A549 (cell line): ENCODE results near the gene SLC12A8. TPM values are rescaled to one million over a fixed set of nuclear protein-coding genes. Genes with fewer than 3 reads are reported as not detected.
"Not testable (repeated sequence)": the region's sequence is repeated elsewhere in the genome, so short reads cannot be mapped to it uniquely, and the experiment has no call there.

Experiments
- ATAC-seq, 2 experiments: fragments of 200-7000 bp in 1 of 2; fragments of >200 bp in 1 of 2; cut with Nextera tagmentation in 1 of 2; cut with Tn5 transposase in 1 of 2; 3 replicates each; pipeline versions ENCODE4 v1.8.0 to v1.9.1; 2018 to 2020; ENCODE audit warnings: mild to moderate bottlenecking in 1 of 2, moderate library complexity in 1 of 2
- CTCF ChIA-PET: fragments of 300-600 bp; sonication (Branson Sonifier 250); formaldehyde crosslinking; extraction: SDS; loops from one replicate; lab custom pipeline; 2021; ENCODE audit warnings: antibody characterized with exemption, inconsistent platforms; lab: Yijun Ruan, JAX
- POLR2A ChIA-PET: fragments of 350-600 bp; formaldehyde crosslinking; extraction: SDS; loops from one replicate; lab custom pipeline; 2021; ENCODE audit warnings: antibody characterized with exemption, inconsistent platforms; lab: Yijun Ruan, JAX
- DNase-seq, 2 experiments: peaks; one replicate each; pipeline versions ENCODE4 v3.0.0 to v3.0.0-alpha.2; 2011 to 2016; ENCODE audit warnings: low read depth in 1 of 2, low spot score in 1 of 2
- FAIRE-seq: peaks from 2 replicates; lab custom pipeline; 2011; peaks lifted over from hg19 to GRCh38; lab: Jason Lieb, UNC
- H3K27ac ChIP-seq, 2 experiments: fragments of >200 bp; sonication (Bioruptor Twin); formaldehyde crosslinking; 3 replicates each; pipeline ENCODE4 v1.5.1; 2016 to 2017
- H3K4me1 ChIP-seq: fragments of >200 bp; sonication (Bioruptor Twin); formaldehyde crosslinking; 3 replicates; pipeline ENCODE4 v1.6.1; 2016
- H3K4me2 ChIP-seq: fragments of >200 bp; sonication (Bioruptor Twin); formaldehyde crosslinking; 3 replicates; pipeline ENCODE4 v1.6.1; 2016
- H3K4me3 ChIP-seq: fragments of >200 bp; sonication (Bioruptor Twin); formaldehyde crosslinking; 3 replicates; pipeline ENCODE4 v1.5.1; 2016
- H3K9me3 ChIP-seq: fragments of >200 bp; sonication (Bioruptor Twin); formaldehyde crosslinking; 3 replicates; pipeline ENCODE4 v1.6.1; 2016
- BHLHE40 ChIP-seq: IDR thresholded peaks from 2 replicates; pipeline ENCODE4 v1.6.1; 2012; ENCODE audit warnings: low read depth, low read length, inconsistent platforms
- CBX2 ChIP-seq: fragments of 200-600 bp; sonication (generic); IDR thresholded peaks from 2 replicates; pipeline ENCODE4 v1.6.1; 2016; ENCODE audit warnings: low read depth, mild to moderate bottlenecking, borderline replicate concordance
- CEBPB ChIP-seq, 2 experiments: fragments of >200 bp in 1 of 2; sonication (Bioruptor Twin) in 1 of 2; formaldehyde crosslinking in 1 of 2; IDR thresholded peaks; 2 replicates each; pipeline ENCODE4 v1.6.1; 2012 to 2016
- EP300 ChIP-seq, 2 experiments: fragments of >200 bp; sonication (Bioruptor Twin); formaldehyde crosslinking; IDR thresholded peaks; 2 replicates in 1 of 2; 3 replicates in 1 of 2; pipeline ENCODE4 v1.6.1; 2016 to 2017
- FOSL2 ChIP-seq, 2 experiments: fragments of 450-650 bp in 1 of 2; fragments of >200 bp in 1 of 2; sonication (Bioruptor Twin) in 1 of 2; formaldehyde crosslinking; IDR thresholded peaks; 2 replicates each; pipeline versions ENCODE4 v1.5.0 to v1.6.1; 2016 to 2020; ENCODE audit warnings: mild to moderate bottlenecking in 1 of 2, moderate library complexity in 1 of 2
- FOXS1 ChIP-seq: fragments of 250-450 bp; sonication (Bioruptor Pico); IDR thresholded peaks from 2 replicates; pipeline ENCODE4 v1.5.0; 2020; ENCODE audit warnings: mild to moderate bottlenecking, moderate library complexity
- HDAC2 ChIP-seq: fragments of 200-600 bp; sonication (generic); IDR thresholded peaks from 2 replicates; pipeline ENCODE4 v1.6.1; 2016
- HEYL ChIP-seq: fragments of 250-450 bp; sonication (Bioruptor Pico); IDR thresholded peaks from 2 replicates; pipeline ENCODE4 v1.8.0; 2021; ENCODE audit warnings: mild to moderate bottlenecking, moderate library complexity
- HOXA7 ChIP-seq: fragments of 250-450 bp; sonication (Bioruptor Pico); IDR thresholded peaks from 2 replicates; pipeline ENCODE4 v1.5.0; 2020; ENCODE audit warnings: mild to moderate bottlenecking, moderate library complexity
- HOXB5 ChIP-seq: fragments of 250-450 bp; sonication (Bioruptor Pico); IDR thresholded peaks from 2 replicates; pipeline ENCODE4 v1.5.0; 2020; ENCODE audit warnings: mild to moderate bottlenecking, moderate library complexity
- MAFK ChIP-seq: fragments of 450-650 bp; IDR thresholded peaks from 2 replicates; pipeline ENCODE4 v1.6.1; 2014; ENCODE audit not compliant: partially characterized antibody
- MAZ ChIP-seq: fragments of 150-350 bp; IDR thresholded peaks from 2 replicates; pipeline ENCODE4 v1.6.1; 2014; ENCODE audit warnings: antibody characterized with exemption, low read depth, low read length, borderline replicate concordance
- MYC ChIP-seq: IDR thresholded peaks from 2 replicates; pipeline ENCODE4 v1.6.1; 2012; ENCODE audit warnings: mild to moderate bottlenecking, inconsistent platforms, low read length, improper control_type of control experiment, borderline replicate concordance
- RAD21 ChIP-seq, 2 experiments: fragments of >200 bp in 1 of 2; sonication (Bioruptor Twin) in 1 of 2; formaldehyde crosslinking in 1 of 2; IDR thresholded peaks in 1 of 2; conservative IDR thresholded peaks in 1 of 2; 2 replicates in 1 of 2; 3 replicates in 1 of 2; pipeline ENCODE4 v1.6.1; 2012 to 2018; ENCODE audit warnings: inconsistent platforms in 1 of 2
- RARB ChIP-seq: fragments of 250-450 bp; sonication (Bioruptor Pico); IDR thresholded peaks from 2 replicates; pipeline ENCODE4 v1.8.0; 2021; ENCODE audit warnings: mild to moderate bottlenecking, moderate library complexity
- SMC3 ChIP-seq: fragments of >200 bp; sonication (Bioruptor Twin); formaldehyde crosslinking; IDR thresholded peaks from 3 replicates; pipeline ENCODE4 v1.6.1; 2018; ENCODE audit warnings: inconsistent platforms
- TP53 ChIP-seq: fragments of 250-450 bp; sonication (Bioruptor Pico); IDR thresholded peaks from 2 replicates; pipeline ENCODE4 v1.5.0; 2021; ENCODE audit warnings: mild to moderate bottlenecking, moderate library complexity
- ZFP36 ChIP-seq: fragments of 450-650 bp; IDR thresholded peaks from 2 replicates; pipeline ENCODE4 v1.6.1; 2014; ENCODE audit warnings: borderline replicate concordance; ENCODE audit not compliant: partially characterized antibody
- ZSCAN20 ChIP-seq: fragments of 250-450 bp; sonication (Bioruptor Pico); IDR thresholded peaks from 2 replicates; pipeline ENCODE4 v1.8.0; 2022; ENCODE audit warnings: mild to moderate bottlenecking, moderate library complexity
- WGBS: methylation state at CpG from one replicate; pipeline ENCODE4 v1.1.6; 2017; ENCODE audit errors: missing lambda C conversion rate; 5-methylcytosine and 5-hydroxymethylcytosine counted together
- polyA plus RNA-seq, 4 experiments: library from polyadenylated mRNA; depleted of rRNA in 3 of 4; stranded (reverse); fragments of >200 nt; fragmentation: RNase III in 1 of 4; extraction: RNeasy Plus Mini Kit Qiagen cat#74134 plus additional on column Dnase treatment in 1 of 4; gene quantifications; 2 replicates in 3 of 4; 3 replicates in 1 of 4; pipeline ENCODE4 v1.2.3, GENCODE V29; 2011 to 2017
- TF ChIP-seq, protein P1 (sequence below): fragments of 150-350 bp; IDR thresholded peaks from 2 replicates; pipeline ENCODE4 v1.6.1; 2014; ENCODE audit warnings: low read depth, mild to moderate bottlenecking, low read length
- TF ChIP-seq, protein P2 (sequence below): fragments of 200-600 bp; sonication (generic); IDR thresholded peaks from 2 replicates; pipeline ENCODE4 v1.6.1; 2016; ENCODE audit warnings: antibody characterized with exemption, mild to moderate bottlenecking, moderate library complexity
- TF ChIP-seq, protein P3 (sequence below): IDR thresholded peaks from 2 replicates; pipeline ENCODE4 v1.6.1; 2012
- TF ChIP-seq, protein P4 (sequence below): fragments of 250-450 bp; sonication (Bioruptor Pico); IDR thresholded peaks from 2 replicates; pipeline ENCODE4 v1.5.0; 2020; ENCODE audit warnings: low read depth, mild to moderate bottlenecking, moderate library complexity

Gene SLC12A8
- polyA plus RNA-seq, 2 of the 4 experiments (the other 2 are of a cell fraction): 1.1 to 4.2 TPM

DNA sequence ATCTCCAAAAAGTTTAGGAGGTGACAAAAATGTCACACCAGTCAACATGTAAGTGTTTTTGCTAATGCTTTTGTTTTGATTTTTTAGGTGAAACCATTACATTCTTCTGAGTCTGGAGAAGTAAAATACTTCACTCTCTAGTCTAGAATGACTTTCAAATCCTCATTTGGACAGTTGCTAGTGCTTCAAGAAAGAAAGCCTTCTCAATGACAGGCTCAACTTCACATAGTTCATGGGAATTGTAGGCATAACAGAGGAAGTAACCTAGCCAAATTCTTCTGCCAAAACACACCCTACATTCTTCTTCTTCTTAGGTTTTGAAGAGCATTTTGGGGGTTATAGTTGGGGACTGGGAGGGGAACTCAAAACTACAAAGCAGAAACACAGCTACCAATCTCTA, 127.4 kb downstream of the SLC12A8 start (continued):
- TF ChIP-seq, protein P1, sequence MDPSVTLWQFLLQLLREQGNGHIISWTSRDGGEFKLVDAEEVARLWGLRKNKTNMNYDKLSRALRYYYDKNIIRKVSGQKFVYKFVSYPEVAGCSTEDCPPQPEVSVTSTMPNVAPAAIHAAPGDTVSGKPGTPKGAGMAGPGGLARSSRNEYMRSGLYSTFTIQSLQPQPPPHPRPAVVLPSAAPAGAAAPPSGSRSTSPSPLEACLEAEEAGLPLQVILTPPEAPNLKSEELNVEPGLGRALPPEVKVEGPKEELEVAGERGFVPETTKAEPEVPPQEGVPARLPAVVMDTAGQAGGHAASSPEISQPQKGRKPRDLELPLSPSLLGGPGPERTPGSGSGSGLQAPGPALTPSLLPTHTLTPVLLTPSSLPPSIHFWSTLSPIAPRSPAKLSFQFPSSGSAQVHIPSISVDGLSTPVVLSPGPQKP: no peak
- no peak for TF ChIP-seq BHLHE40
- TF ChIP-seq SMC3: no peak
- TF ChIP-seq CEBPB (IDR thresholded peaks at IDR 0.05): no peak
- TF ChIP-seq, protein P2, sequence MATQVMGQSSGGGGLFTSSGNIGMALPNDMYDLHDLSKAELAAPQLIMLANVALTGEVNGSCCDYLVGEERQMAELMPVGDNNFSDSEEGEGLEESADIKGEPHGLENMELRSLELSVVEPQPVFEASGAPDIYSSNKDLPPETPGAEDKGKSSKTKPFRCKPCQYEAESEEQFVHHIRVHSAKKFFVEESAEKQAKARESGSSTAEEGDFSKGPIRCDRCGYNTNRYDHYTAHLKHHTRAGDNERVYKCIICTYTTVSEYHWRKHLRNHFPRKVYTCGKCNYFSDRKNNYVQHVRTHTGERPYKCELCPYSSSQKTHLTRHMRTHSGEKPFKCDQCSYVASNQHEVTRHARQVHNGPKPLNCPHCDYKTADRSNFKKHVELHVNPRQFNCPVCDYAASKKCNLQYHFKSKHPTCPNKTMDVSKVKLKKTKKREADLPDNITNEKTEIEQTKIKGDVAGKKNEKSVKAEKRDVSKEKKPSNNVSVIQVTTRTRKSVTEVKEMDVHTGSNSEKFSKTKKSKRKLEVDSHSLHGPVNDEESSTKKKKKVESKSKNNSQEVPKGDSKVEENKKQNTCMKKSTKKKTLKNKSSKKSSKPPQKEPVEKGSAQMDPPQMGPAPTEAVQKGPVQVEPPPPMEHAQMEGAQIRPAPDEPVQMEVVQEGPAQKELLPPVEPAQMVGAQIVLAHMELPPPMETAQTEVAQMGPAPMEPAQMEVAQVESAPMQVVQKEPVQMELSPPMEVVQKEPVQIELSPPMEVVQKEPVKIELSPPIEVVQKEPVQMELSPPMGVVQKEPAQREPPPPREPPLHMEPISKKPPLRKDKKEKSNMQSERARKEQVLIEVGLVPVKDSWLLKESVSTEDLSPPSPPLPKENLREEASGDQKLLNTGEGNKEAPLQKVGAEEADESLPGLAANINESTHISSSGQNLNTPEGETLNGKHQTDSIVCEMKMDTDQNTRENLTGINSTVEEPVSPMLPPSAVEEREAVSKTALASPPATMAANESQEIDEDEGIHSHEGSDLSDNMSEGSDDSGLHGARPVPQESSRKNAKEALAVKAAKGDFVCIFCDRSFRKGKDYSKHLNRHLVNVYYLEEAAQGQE: no peak
- TF ChIP-seq, protein P3, sequence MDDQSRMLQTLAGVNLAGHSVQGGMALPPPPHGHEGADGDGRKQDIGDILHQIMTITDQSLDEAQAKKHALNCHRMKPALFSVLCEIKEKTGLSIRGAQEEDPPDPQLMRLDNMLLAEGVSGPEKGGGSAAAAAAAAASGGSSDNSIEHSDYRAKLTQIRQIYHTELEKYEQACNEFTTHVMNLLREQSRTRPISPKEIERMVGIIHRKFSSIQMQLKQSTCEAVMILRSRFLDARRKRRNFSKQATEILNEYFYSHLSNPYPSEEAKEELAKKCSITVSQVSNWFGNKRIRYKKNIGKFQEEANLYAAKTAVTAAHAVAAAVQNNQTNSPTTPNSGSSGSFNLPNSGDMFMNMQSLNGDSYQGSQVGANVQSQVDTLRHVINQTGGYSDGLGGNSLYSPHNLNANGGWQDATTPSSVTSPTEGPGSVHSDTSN: no peak
- no peak for TF ChIP-seq MAZ

DNA sequence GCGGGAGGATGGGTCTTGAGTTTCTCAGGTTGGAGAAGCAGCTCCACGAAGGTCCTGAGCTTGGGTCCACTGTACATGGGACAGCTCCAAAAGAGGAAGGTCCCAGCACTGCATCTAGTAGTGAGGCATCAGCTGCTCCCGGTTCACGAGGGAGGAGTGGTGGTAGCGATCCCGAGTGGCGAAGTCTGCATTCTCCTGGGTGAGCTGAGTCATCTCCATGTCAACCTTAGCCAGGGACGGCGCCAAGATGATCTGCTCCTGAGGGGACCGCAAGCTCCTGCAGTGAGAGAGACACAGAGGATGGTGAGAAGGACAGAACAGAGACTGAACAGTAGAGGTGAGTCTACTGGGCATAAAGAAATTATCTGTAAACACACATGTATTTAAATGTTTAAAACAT, 128.8 kb downstream of the SLC12A8 start:
- no peak for FAIRE-seq
- WGBS: 24% methylated on average over 10 of the region's 10 CpGs
- peak; percentile 21 to 27 for DNase-seq

DNA sequence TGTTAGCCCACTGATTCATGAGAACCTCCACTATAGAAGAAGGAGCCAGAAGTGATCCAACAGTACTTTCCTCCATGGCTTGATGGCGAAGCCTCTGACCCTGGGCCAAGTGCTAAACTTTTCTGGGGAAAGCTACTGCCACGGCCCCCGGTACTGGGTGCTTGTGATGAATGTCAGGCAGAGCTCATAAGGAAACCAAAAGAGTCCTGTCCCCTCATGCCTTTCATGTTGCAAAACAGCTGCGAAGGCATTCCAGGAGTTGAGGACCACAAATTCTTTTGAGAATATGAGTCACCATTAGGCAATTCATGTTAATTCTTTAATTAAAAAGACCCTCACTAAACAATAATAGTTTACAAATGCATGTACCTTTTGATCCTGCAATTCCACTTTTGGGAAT, 130.2 kb downstream of the SLC12A8 start:
- ATAC-seq, H3K9me3 ChIP-seq, H3K4me2 ChIP-seq, POLR2A ChIA-PET, FAIRE-seq, H3K27ac ChIP-seq, CTCF ChIA-PET, DNase-seq, H3K4me3 ChIP-seq: not testable (repeated sequence)
- WGBS: 61% methylated on average over 4 of the region's 4 CpGs
- peaks cover 22% of the 10 kb centered on the region for H3K4me1 ChIP-seq

More for the DNA sequence above, 128.8 kb downstream of the SLC12A8 start:
- no peaks in the 10 kb centered on the region for H3K9me3 ChIP-seq
- peak; percentile 50 to 71; a peak in 3 of 6 replicates for ATAC-seq
- CTCF ChIA-PET: interaction anchor here (1.0 to 1.3 kb wide), 4 partner anchors 9 to 87 kb away, joined by 3 to 7 read pairs (median 3); no protein-coding TSS in a partner anchor
- H3K27ac ChIP-seq: peak overlapping the region in 1 of 2 experiments; percentile 57; a peak in 2 of 6 replicates
- peak overlapping the region; percentile 51 for H3K4me2 ChIP-seq
- TF ChIP-seq ZSCAN20 (CRISPR knock-in tag) (no peak), FOSL2 (IDR thresholded peaks at IDR 0.05) (no peak), FOSL2 (CRISPR knock-in tag; IDR thresholded peaks at IDR 0.05) (0 out of 2 replicates have a peak, but pooled peaks have one; percentile 8)
- peaks cover 22% of the 10 kb centered on the region for H3K4me1 ChIP-seq
- no peak overlapping the region for H3K4me3 ChIP-seq
- POLR2A ChIA-PET: interaction anchor here (1.3 kb wide), 1 partner anchor 21 kb away, joined by 8 read pairs; no protein-coding TSS in a partner anchor

DNA sequence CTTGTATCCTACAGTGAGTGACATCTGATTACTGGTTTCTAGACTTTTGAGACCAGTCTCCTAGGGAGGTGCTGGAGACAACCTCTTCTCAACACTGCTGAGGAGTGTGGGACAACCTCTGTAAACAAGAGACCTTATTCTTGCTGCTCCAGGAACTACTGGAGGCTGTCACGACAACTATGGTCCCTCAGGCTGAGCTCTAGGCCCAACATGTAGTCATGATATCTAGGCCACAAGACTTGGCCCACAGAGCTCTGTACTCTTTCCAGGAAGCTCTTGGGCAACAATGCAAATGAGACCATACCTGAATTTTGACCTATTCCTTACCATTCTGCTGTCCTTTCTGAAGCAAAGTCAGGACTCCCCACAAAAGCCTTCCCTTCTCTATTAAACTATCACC, 132.5 kb downstream of the SLC12A8 start:
- ATAC-seq (no peak), FAIRE-seq (no peak), DNase-seq (no peak)
- ChIA-PET CTCF (interaction anchor here (1.2 to 2.2 kb wide), 4 partner anchors 8 to 85 kb away, joined by 3 to 7 read pairs (median 3); no protein-coding TSS in a partner anchor), POLR2A (interaction anchor here (1.1 kb wide), 1 partner anchor 17 kb away, joined by 3 read pairs; no protein-coding TSS in a partner anchor)
- Histone ChIP-seq H3K4me3 (no peak overlapping the region), H3K4me2 (peak overlapping the region; percentile 45; the same call in 1 of the 3 replicates), H3K9me3 (no peaks in the 10 kb centered on the region), H3K27ac (peak overlapping the region in 1 of 2 experiments; percentile 58; a peak in 3 of 6 replicates), H3K4me1 (peaks cover 22% of the 10 kb centered on the region)
- TF ChIP-seq RARB (CRISPR knock-in tag) (no peak), ZFP36 (no peak), CEBPB (IDR thresholded peaks at IDR 0.05) (no peak), MYC (no peak), TP53 (CRISPR knock-in tag) (no peak), FOXS1 (CRISPR knock-in tag) (no peak), RAD21 (conservative IDR thresholded peaks at IDR 0.05 in 1 of 2, IDR thresholded peaks at IDR 0.05 in 1 of 2) (no peak), HOXA7 (no peak), MAFK (no peak), HOXB5 (no peak), EP300 (IDR thresholded peaks at IDR 0.05) (no peak), HDAC2 (no peak), CBX2 (no peak), HEYL (CRISPR knock-in tag) (no peak)
- TF ChIP-seq, protein P4, sequence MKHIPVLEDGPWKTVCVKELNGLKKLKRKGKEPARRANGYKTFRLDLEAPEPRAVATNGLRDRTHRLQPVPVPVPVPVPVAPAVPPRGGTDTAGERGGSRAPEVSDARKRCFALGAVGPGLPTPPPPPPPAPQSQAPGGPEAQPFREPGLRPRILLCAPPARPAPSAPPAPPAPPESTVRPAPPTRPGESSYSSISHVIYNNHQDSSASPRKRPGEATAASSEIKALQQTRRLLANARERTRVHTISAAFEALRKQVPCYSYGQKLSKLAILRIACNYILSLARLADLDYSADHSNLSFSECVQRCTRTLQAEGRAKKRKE: no peak
- 80% methylated on average over 1 of the region's 1 CpG for WGBS
